Measurements from ENCODE around the gene KCNJ10.

GRCh38 chr1:160078512-160079195 is 8.7 kb upstream of the KCNJ10 start:
- TF ChIP-seq, protein P1, sequence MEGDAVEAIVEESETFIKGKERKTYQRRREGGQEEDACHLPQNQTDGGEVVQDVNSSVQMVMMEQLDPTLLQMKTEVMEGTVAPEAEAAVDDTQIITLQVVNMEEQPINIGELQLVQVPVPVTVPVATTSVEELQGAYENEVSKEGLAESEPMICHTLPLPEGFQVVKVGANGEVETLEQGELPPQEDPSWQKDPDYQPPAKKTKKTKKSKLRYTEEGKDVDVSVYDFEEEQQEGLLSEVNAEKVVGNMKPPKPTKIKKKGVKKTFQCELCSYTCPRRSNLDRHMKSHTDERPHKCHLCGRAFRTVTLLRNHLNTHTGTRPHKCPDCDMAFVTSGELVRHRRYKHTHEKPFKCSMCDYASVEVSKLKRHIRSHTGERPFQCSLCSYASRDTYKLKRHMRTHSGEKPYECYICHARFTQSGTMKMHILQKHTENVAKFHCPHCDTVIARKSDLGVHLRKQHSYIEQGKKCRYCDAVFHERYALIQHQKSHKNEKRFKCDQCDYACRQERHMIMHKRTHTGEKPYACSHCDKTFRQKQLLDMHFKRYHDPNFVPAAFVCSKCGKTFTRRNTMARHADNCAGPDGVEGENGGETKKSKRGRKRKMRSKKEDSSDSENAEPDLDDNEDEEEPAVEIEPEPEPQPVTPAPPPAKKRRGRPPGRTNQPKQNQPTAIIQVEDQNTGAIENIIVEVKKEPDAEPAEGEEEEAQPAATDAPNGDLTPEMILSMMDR (IDR thresholded peaks at IDR 0.05; ENCODE audit: low read depth, low read length, poor library complexity, severe bottlenecking) = peak; percentile 99
- no peak for TF ChIP-seq EZH2phosphoT487 (IDR thresholded peaks at IDR 0.05; ENCODE audit: borderline replicate concordance, low read length)
